H1 (cell line): ENCODE measurements around the gene ARG2. TPM values are rescaled to one million over a fixed set of nuclear protein-coding genes. Genes with fewer than 3 reads are reported as not detected.

Experiments
- CTCF ChIA-PET: fragments of 300-600 bp; sonication (Branson Sonifier 250); formaldehyde crosslinking; loops from one replicate; lab custom pipeline; 2021; ENCODE audit not compliant: partially characterized antibody; lab: Charles Lee
- POLR2A ChIA-PET: fragments of 300-600 bp; sonication (Branson Sonifier 250); formaldehyde crosslinking; loops from one replicate; lab custom pipeline; 2021; ENCODE audit warnings: inconsistent platforms; ENCODE audit not compliant: partially characterized antibody; lab: Charles Lee
- DNase-seq, 2 experiments: peaks; one replicate each; pipeline versions ENCODE4 v3.0.0 to v3.0.0-alpha.2; 2010 to 2022; ENCODE audit warnings: low spot score in 2 of 2, low read depth in 1 of 2, mixed read lengths in 1 of 2
- FAIRE-seq: peaks from 2 replicates; lab custom pipeline; 2011; peaks lifted over from hg19 to GRCh38; lab: Jason Lieb, UNC
- H2AFZ ChIP-seq: 2 replicates; pipeline ENCODE4 v1.8.1; 2012; ENCODE audit warnings: low read length, inconsistent platforms
- H2AK5ac ChIP-seq: 2 replicates; pipeline ENCODE4 v1.6.1; 2013; ENCODE audit warnings: low read depth, low read length
- H2BK120ac ChIP-seq: replicated peaks from 2 replicates; pipeline ENCODE3; 2013; ENCODE audit warnings: low read depth, low read length, inconsistent platforms
- H2BK12ac ChIP-seq: 2 replicates; pipeline ENCODE4 v1.6.1; 2013; ENCODE audit warnings: low read depth, low read length
- H2BK15ac ChIP-seq: 2 replicates; pipeline ENCODE4 v1.6.1; 2013; ENCODE audit warnings: low read length
- H2BK20ac ChIP-seq: 2 replicates; pipeline ENCODE4 v1.6.1; 2013; ENCODE audit warnings: low read length
- H2BK5ac ChIP-seq: 2 replicates; pipeline ENCODE4 v1.6.1; 2013; ENCODE audit warnings: low read depth, low read length
- H3K14ac ChIP-seq: 2 replicates; pipeline ENCODE4 v1.6.1; 2013; ENCODE audit warnings: inconsistent platforms; ENCODE audit not compliant: insufficient read length
- H3K18ac ChIP-seq: 2 replicates; pipeline ENCODE4 v1.6.1; 2013; ENCODE audit warnings: low read length; ENCODE audit errors: extremely low read depth
- H3K23ac ChIP-seq: 2 replicates; pipeline ENCODE4 v1.6.1; 2013; ENCODE audit warnings: inconsistent platforms; ENCODE audit not compliant: insufficient read length
- H3K23me2 ChIP-seq: 2 replicates; pipeline ENCODE4 v1.6.1; 2013; ENCODE audit warnings: low read depth, low read length
- H3K27ac ChIP-seq: 2 replicates; pipeline ENCODE4 v1.6.1; 2011; ENCODE audit warnings: low read depth, low read length, inconsistent platforms
- H3K27me3 ChIP-seq, 4 experiments: replicated peaks in 1 of 4; 1 replicate in 1 of 4; 2 replicates in 3 of 4; pipeline versions ENCODE4 v1.6.1 to v1.8.1; 2011 to 2013; ENCODE audit warnings: low read length in 3 of 4, mild to moderate bottlenecking in 3 of 4, inconsistent platforms in 2 of 4, mixed read lengths in 2 of 4, moderate library complexity in 1 of 4; ENCODE audit not compliant: control insufficient read depth in 3 of 4, insufficient read depth in 3 of 4; ENCODE audit errors: extremely low read depth in 1 of 4
- H3K36me3 ChIP-seq, 4 experiments: 2 replicates each; pipeline versions ENCODE4 v1.6.1 to v1.8.1; 2011 to 2013; ENCODE audit warnings: mild to moderate bottlenecking in 4 of 4, low read length in 3 of 4, moderate library complexity in 2 of 4, control low read depth in 1 of 4, inconsistent platforms in 1 of 4; ENCODE audit not compliant: insufficient read depth in 4 of 4, control insufficient read depth in 2 of 4
- H3K4ac ChIP-seq: replicated peaks from 2 replicates; pipeline ENCODE3; 2013; ENCODE audit warnings: low read length, low read depth, mixed read lengths, inconsistent platforms; ENCODE audit not compliant: insufficient read length
- H3K4me1 ChIP-seq, 4 experiments: replicated peaks in 1 of 4; 1 replicate in 1 of 4; 2 replicates in 3 of 4; pipeline versions ENCODE4 v1.6.1 to v1.8.1; 2011 to 2013; ENCODE audit warnings: low read length in 3 of 4, inconsistent platforms in 2 of 4, mixed read lengths in 1 of 4; ENCODE audit not compliant: insufficient read depth in 4 of 4, control insufficient read depth in 3 of 4
- H3K4me2 ChIP-seq, 2 experiments: 2 replicates each; pipeline versions ENCODE4 v1.6.1 to v1.8.1; 2011 to 2013; ENCODE audit warnings: low read depth in 2 of 2, low read length in 2 of 2, control low read depth in 1 of 2, inconsistent platforms in 1 of 2, mild to moderate bottlenecking in 1 of 2; ENCODE audit not compliant: insufficient read depth in 1 of 2
- H3K4me3 ChIP-seq, 4 experiments: fragments of 200-600, 300-600 bp in 1 of 4; sonication (generic), shearing (Covaris generic), sonication (Bioruptor Twin) in 1 of 4; 2 replicates each; pipeline versions ENCODE4 v1.5.1 to v1.8.1; 2011 to 2016; ENCODE audit warnings: low read length in 4 of 4, low read depth in 3 of 4, control low read depth in 2 of 4, inconsistent platforms in 2 of 4, mild to moderate bottlenecking in 2 of 4, mixed read lengths in 1 of 4, moderate library complexity in 1 of 4; ENCODE audit not compliant: insufficient read depth in 2 of 4; ENCODE audit errors: extremely low read depth in 1 of 4
- H3K56ac ChIP-seq: replicated peaks from 2 replicates; pipeline ENCODE3; 2013; ENCODE audit warnings: low read depth, mild to moderate bottlenecking, mixed read lengths, low read length, inconsistent platforms; ENCODE audit not compliant: insufficient read length
- H3K79me1 ChIP-seq: 2 replicates; pipeline ENCODE4 v1.6.1; 2013; ENCODE audit warnings: low read depth, low read length, control low read depth
- H3K79me2 ChIP-seq, 2 experiments: 2 replicates each; pipeline versions ENCODE4 v1.6.1 to v1.8.1; 2012 to 2013; ENCODE audit warnings: low read length in 2 of 2, mild to moderate bottlenecking in 2 of 2, inconsistent platforms in 1 of 2; ENCODE audit not compliant: insufficient read depth in 2 of 2, control insufficient read depth in 1 of 2
- H3K9ac ChIP-seq, 4 experiments: replicated peaks in 1 of 4; 1 replicate in 1 of 4; 2 replicates in 3 of 4; pipeline versions ENCODE4 v1.6.1 to v1.8.1; 2011 to 2013; ENCODE audit warnings: low read depth in 3 of 4, low read length in 3 of 4, control low read depth in 2 of 4, mild to moderate bottlenecking in 2 of 4, moderate library complexity in 2 of 4, inconsistent platforms in 1 of 4; ENCODE audit errors: extremely low read depth in 1 of 4
- H3K9me3 ChIP-seq, 2 experiments: 2 replicates each; pipeline versions ENCODE4 v1.6.1 to v1.8.1; 2012 to 2013; ENCODE audit warnings: mild to moderate bottlenecking in 2 of 2, moderate library complexity in 2 of 2, control low read depth in 1 of 2, inconsistent platforms in 1 of 2, low read depth in 1 of 2, low read length in 1 of 2, mixed read lengths in 1 of 2; ENCODE audit not compliant: insufficient read depth in 2 of 2
- H4K20me1 ChIP-seq, 2 experiments: replicated peaks in 1 of 2; 2 replicates each; pipeline versions ENCODE3 to v1.8.1; 2011 to 2013; ENCODE audit warnings: inconsistent platforms in 2 of 2, low read length in 2 of 2, mild to moderate bottlenecking in 1 of 2; ENCODE audit not compliant: insufficient read depth in 2 of 2, control insufficient read depth in 1 of 2
- H4K5ac ChIP-seq: 2 replicates; pipeline ENCODE4 v1.6.1; 2013; ENCODE audit warnings: low read length, low read depth, mixed read lengths, inconsistent platforms; ENCODE audit not compliant: insufficient read length
- H4K8ac ChIP-seq: 2 replicates; pipeline ENCODE4 v1.8.0; 2013; ENCODE audit warnings: mild to moderate bottlenecking, moderate library complexity, low read length, inconsistent platforms; ENCODE audit not compliant: insufficient read depth; ENCODE audit errors: extremely low read depth
- H4K91ac ChIP-seq: replicated peaks from 2 replicates; pipeline ENCODE3; 2013; ENCODE audit warnings: low read length, mixed read lengths, inconsistent platforms; ENCODE audit not compliant: insufficient read length
- BRCA1 ChIP-seq: IDR thresholded peaks from 2 replicates; pipeline ENCODE4 v1.6.1; 2012; ENCODE audit warnings: low read depth, low read length, improper control_type of control experiment
- CBX8 ChIP-seq: fragments of 300-800, 300-1000 bp; sonication (generic); IDR thresholded peaks from 2 replicates; pipeline ENCODE4 v1.7.1; 2016; ENCODE audit warnings: low read depth, low read length, borderline replicate concordance
- CHD1 ChIP-seq: IDR thresholded peaks from 2 replicates; pipeline ENCODE4 v1.6.1; 2012; ENCODE audit warnings: low read depth, low read length, improper control_type of control experiment
- CHD2 ChIP-seq: IDR thresholded peaks from 2 replicates; pipeline ENCODE4 v1.6.1; 2012; ENCODE audit warnings: low read length, improper control_type of control experiment
- FOSL1 ChIP-seq: IDR thresholded peaks from 2 replicates; pipeline ENCODE4 v1.6.1; 2011; ENCODE audit warnings: mild to moderate bottlenecking, low read depth, low read length, moderate library complexity; ENCODE audit not compliant: insufficient read depth
- JUND ChIP-seq: IDR thresholded peaks from 2 replicates; pipeline ENCODE4 v1.6.1; 2011; ENCODE audit warnings: mild to moderate bottlenecking, improper control_type of control experiment, low read length
- KDM4A ChIP-seq: IDR thresholded peaks from one replicate; pipeline ENCODE4 v1.7.1; 2012; ENCODE audit warnings: low read depth, mild to moderate bottlenecking, moderate library complexity, low read length, inconsistent platforms; ENCODE audit not compliant: severe bottlenecking
- NANOG ChIP-seq: IDR thresholded peaks from 2 replicates; pipeline ENCODE4 v1.6.1; 2011; ENCODE audit warnings: low read length, low read depth, mild to moderate bottlenecking, inconsistent platforms; ENCODE audit not compliant: insufficient read depth, poor library complexity, severe bottlenecking
- PHF8 ChIP-seq: fragments of 200-600 bp; sonication (generic); conservative IDR thresholded peaks from 2 replicates; pipeline ENCODE4 v1.7.1; 2012; ENCODE audit warnings: low read depth, mild to moderate bottlenecking, inconsistent platforms, low read length, moderate library complexity
- RAD21 ChIP-seq, 2 experiments: IDR thresholded peaks in 1 of 2; conservative IDR thresholded peaks in 1 of 2; 2 replicates each; pipeline ENCODE4 v1.6.1; 2011; ENCODE audit warnings: low read depth in 2 of 2, low read length in 2 of 2, improper control_type of control experiment in 1 of 2, inconsistent platforms in 1 of 2, mild to moderate bottlenecking in 1 of 2, moderate library complexity in 1 of 2
- RBBP5 ChIP-seq: IDR thresholded peaks from 2 replicates; pipeline ENCODE4 v1.7.1; 2012; ENCODE audit warnings: low read depth, mild to moderate bottlenecking, inconsistent platforms, low read length, moderate library complexity, borderline replicate concordance
- SIX5 ChIP-seq: IDR thresholded peaks from 2 replicates; pipeline ENCODE4 v1.6.1; 2011; ENCODE audit warnings: mild to moderate bottlenecking, low read depth, low read length
- WGBS, 2 experiments: shearing (Covaris generic) in 1 of 2; methylation state at CpG; one replicate each; pipeline versions ENCODE4 v1.1.6 to v1.1.7; 2013 to 2015; ENCODE audit warnings: low lambda C conversion rate in 2 of 2, mixed read lengths in 2 of 2, inconsistent platforms in 1 of 2, low coverage in 1 of 2, missing lambda C conversion rate in 1 of 2; ENCODE audit not compliant: insufficient replicate concordance in 2 of 2, insufficient coverage in 1 of 2, insufficient read length in 1 of 2; ENCODE audit errors: extremely low coverage in 1 of 2, missing lambda C conversion rate in 1 of 2; 5-methylcytosine and 5-hydroxymethylcytosine counted together
- polyA plus RNA-seq, 7 experiments: library from polyadenylated mRNA; depleted of rRNA in 3 of 7; stranded (reverse) in 5 of 7; unstranded in 2 of 7; fragments of >200 nt in 5 of 7; fragments of 200-250 nt in 2 of 7; gene quantifications; 1 replicate in 5 of 7; 2 replicates in 1 of 7; 4 replicates in 1 of 7; pipeline versions ENCODE4 v1.2.1 to v1.2.3, GENCODE V29; 2011 to 2013; ENCODE audit warnings: missing spikeins in 2 of 7, mixed read lengths in 2 of 7
- total RNA-seq: library from RNA; stranded (reverse); fragmentation: NEBNext Ultra II Directional; extraction: Animal tissue kit (Norgen Biotek cat#: 25700); gene quantifications from 2 replicates; pipeline ENCODE4 v1.2.1, GENCODE V29; 2021

Gene ARG2
- total and polyA plus RNA-seq, 2 of the 8 experiments (the other 6 are each of a cell fraction or from before 2014, with no cell fraction given), result 49.9 to 59.1 TPM

DNA sequence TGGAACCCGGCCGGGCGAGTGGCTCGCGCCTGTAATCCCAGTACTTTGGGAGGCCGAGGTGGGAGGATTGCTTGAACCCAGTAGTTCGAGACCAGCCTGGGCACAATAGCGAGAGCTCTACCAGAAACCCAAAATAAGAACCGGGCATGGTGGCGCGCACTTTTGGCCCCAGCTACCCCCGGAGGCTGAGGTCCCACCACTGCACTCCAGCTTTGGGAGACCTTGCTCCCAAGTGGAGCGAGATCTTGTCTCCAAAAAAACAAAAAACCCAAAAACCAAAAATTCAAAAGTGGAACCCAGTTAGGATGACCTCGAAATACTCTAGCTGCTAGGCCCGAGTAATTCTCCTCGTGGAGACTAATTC is 55.5 kb downstream of the ARG2 start:
- Histone ChIP-seq H3K4me1 (no peaks in the 10 kb centered on the region; a peak in 2 of 7 replicates), H2BK5ac (peak overlapping the region; percentile 98; the same call in 1 of the 2 replicates), H3K36me3 (peaks cover 5 to 29% (median 13%) of the 10 kb centered on the region in 4 experiments), H3K23ac (no peak overlapping the region), H4K20me1 (peaks cover 13 to 16% of the 10 kb centered on the region in 2 experiments), H3K9ac (peak overlapping the region in 3 of 4 experiments; percentile 27 to 99 (median 99); a peak in 5 of 7 replicates), H3K27me3 (no peaks in the 10 kb centered on the region), H3K4me2 (peak overlapping the region; percentile 67 to 74), H3K9me3 (no peaks in the 10 kb centered on the region), H4K91ac (no peak overlapping the region), H4K5ac (no peak overlapping the region), H2BK20ac (no peak overlapping the region), H3K4ac (no peak overlapping the region), H3K79me1 (0 out of 2 replicates have a peak, but pooled peaks cover 2% of the 10 kb centered on the region), H3K79me2 (peaks cover 3 to 32% of the 10 kb centered on the region in 2 experiments; a peak in 3 of 4 replicates), H3K4me3 (peak overlapping the region; percentile 77 to 96 (median 80)), H2AFZ (no peak overlapping the region), H3K14ac (no peak overlapping the region), H2BK120ac (no peak overlapping the region), H2BK15ac (no peak overlapping the region), H2BK12ac (no peak overlapping the region), H3K56ac (no peak overlapping the region), H3K18ac (no peak overlapping the region), H3K23me2 (no peaks in the 10 kb centered on the region; the same call in 1 of the 2 replicates), H3K27ac (peak overlapping the region; percentile 99; the same call in 1 of the 2 replicates), H2AK5ac (no peak overlapping the region), H4K8ac (no peak overlapping the region)
- ChIA-PET CTCF (interaction anchor here (0.8 to 1.6 kb wide), 6 partner anchors 29 to 164 kb away, joined by 3 read pairs; partner anchors contain the start of genes ARG2 and PIGH), POLR2A (interaction anchor here (0.7 to 3.9 kb wide), 8 partner anchors 16 to 134 kb away, joined by 3 to 21 read pairs (median 4); partner anchors contain the start of genes ARG2, PIGH and RDH11)
- WGBS, 2 experiments, result 39% methylated on average over 16 of the region's 16 CpGs; no CpG with 5 or more reads in 1 of the 2 experiments
- DNase-seq, result no peak
- TF ChIP-seq PHF8 (no peak), NANOG (no peak), RBBP5 (no peak), CHD2 (no peak), CBX8 (no peak), CHD1 (no peak), BRCA1 (no peak), KDM4A (no peak), FOSL1 (no peak), RAD21 (IDR thresholded peaks at IDR 0.05 in 1 of 2, conservative IDR thresholded peaks at IDR 0.05 in 1 of 2; ENCODE audit: low read depth in 2 of 2, low read length in 2 of 2) (no peak), JUND (no peak), SIX5 (no peak)
- no peak for FAIRE-seq
